NCI-H510A treated with DMSO at 0.1 percent for 48 hours (cell line): ENCODE data around the gene RBBP7.
A peak's percentile ranks its signal among the peaks of the same experiment; 100 is the strongest.

Experiments
- DNase-seq: peaks from one replicate; lab custom pipeline; 2025; lab: John Stamatoyannopoulos, UW

The RBBP7 gene

DNA sequence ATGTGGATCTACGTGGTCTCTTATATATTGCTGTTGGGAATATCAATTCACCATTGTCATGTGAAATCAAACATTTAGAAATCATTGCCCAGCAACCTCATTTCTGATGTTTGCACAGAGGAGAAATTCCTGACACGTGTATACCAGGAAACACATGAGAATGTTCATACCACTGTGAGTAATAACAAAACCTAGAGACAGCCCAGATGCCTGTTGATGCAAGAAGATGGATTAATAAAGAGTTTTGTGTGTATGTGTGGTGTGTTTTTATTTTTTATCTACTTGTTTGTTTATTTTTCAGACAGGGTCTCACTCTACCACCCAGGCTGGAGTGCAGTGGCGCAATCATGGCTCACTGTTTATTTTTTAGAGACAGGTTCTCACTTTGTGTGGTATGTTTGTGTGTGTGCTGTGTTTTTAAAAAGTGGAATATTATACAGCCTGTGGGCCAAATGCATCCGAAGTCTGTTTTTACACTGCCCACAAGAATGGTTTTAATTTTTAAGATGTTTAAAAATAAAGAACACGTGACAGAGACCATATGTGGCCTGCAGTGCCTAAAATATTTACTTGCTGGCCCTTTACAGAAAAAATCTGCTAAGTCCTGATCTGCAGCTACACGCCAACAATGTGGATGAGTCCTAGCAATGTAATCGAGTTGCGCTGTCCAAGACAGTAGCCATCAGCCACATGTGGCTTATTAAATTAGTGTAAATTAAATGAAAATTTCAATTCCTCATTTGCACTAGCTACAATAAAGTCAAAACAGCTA lies 44.7 kb downstream of the RBBP7 start:
- no peak for DNase-seq

GRCh38 chrX:16822723-16823122 lies 47.4 kb downstream of the RBBP7 start:
- no peak for DNase-seq

GRCh38 chrX:16819634-16820033 lies 50.5 kb downstream of the RBBP7 start:
- no peak for DNase-seq

DNA sequence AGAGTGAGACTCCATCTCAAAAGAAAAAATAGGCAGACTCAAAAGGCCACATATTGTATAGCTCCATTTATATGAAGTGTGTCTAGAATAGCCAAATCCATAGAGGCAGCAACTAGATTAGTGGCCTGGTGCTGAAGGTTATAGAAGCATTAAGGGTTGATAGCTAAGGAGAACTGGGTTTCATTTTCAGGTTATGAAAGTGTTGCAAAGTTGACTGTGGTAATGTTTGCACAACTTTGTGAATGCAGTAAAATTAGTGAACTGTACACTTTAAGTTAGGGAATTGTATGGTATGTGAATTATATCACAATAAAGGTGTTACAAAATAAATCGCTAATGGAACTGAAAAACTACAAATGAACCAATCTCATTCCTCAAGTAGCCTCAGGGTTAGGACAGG lies 55.6 kb downstream of the RBBP7 start:
- no peak for DNase-seq

DNA sequence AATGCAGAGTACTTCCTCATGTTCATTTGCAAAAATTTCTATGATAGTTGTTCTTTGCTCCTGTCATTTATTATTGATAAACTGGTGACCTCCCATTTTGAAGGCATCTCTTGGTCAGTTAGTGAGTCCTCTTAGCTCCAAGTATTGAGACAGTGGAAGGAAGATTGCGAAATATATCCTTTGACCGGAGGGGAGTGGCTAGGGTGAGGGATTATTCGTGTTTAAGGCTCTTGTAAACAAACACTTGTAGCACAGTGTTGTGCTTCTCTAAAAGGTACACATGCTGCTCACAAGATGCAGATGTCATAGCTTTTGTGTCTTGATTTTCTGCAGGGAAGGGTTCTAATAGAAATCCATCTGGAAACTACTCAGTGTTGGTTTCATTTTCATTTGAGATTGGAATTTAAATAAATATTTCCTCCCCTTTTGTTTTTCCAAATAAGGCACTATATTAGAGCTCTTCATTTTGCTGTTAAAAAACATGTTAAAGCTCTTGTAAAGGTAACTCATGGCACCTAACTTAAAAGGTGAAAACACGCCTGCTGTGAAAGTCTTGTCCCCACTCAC lies 62.1 kb downstream of the RBBP7 start:
- DNase-seq = no peak

DNA sequence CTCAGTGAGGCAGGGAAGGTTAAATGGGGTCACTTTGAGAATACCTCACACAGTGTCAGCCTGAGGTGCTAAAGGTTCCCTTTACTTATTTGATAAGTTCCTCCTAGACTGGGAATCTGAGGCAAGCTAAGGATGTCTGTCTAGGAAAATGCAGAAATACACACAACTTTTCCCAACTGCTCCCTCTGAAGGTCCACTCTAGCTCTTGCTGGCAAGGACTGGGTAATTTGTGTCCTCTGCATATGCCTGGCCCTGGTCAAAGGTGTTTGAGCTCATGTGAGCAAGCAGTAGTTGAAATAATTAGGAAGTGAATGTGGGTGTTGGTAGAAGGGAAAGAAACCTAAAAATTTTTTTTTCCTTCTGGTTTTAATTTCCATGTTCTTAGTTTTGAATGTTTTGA lies 62.6 kb downstream of the RBBP7 start:
- DNase-seq = peak; percentile 2

DNA sequence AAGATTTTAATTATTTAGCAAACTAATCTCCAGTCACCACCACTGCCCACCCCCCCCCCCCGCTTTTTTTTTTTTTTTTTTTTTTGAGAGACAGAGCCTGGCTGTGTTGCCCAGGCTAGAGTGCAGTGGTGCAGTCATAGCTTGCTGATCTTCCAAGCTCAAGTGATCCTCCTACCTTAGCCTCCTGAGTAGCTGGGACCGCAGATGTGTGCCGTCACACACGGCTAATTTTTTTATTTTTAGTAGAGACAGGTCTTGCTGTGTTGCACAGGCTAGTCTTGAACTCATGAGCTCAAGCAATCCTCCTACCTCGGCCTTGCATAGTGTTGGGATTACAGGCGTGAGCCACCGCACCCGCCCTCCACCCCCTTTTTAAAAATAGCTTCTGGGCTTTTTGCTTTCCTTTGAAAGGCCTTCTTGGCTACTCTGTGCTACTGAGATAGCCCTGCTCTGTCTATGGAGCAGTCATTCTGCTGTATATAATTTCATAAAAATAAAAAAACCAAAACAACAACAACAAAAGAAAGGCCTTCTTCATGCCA lies 65.2 kb downstream of the RBBP7 start:
- no peak for DNase-seq

- no peak for DNase-seq
Observed at GRCh38 chrX:16797841-16798240, 72.3 kb downstream of the RBBP7 start.

- DNase-seq = no peak
Observed at GRCh38 chrX:16797358-16797757, 72.8 kb downstream of the RBBP7 start.

GRCh38 chrX:16796298-16796697 lies 73.9 kb downstream of the RBBP7 start:
- DNase-seq = no peak
